Prostate gland (tissue), 2 donors: Measurements from ENCODE around the gene ADAMTS12.

ENCODE experiments used
- CTCF ChIP-seq, 4 experiments: fragments of 200-600 bp in 2 of 4; fragments of 450-650 bp in 2 of 4; sonication (generic) in 2 of 4; IDR thresholded peaks; 1 replicate in 3 of 4; 2 replicates in 1 of 4; pipeline ENCODE4 v1.5.1; 2016 to 2019; ENCODE audit warnings: antibody characterized with exemption in 4 of 4, mild to moderate bottlenecking in 2 of 4, moderate library complexity in 2 of 4
- POLR2A ChIP-seq: fragments of 450-650 bp; IDR thresholded peaks from one replicate; pipeline ENCODE4 v1.6.1; 2016; ENCODE audit warnings: antibody characterized with exemption, mild to moderate bottlenecking

DNA sequence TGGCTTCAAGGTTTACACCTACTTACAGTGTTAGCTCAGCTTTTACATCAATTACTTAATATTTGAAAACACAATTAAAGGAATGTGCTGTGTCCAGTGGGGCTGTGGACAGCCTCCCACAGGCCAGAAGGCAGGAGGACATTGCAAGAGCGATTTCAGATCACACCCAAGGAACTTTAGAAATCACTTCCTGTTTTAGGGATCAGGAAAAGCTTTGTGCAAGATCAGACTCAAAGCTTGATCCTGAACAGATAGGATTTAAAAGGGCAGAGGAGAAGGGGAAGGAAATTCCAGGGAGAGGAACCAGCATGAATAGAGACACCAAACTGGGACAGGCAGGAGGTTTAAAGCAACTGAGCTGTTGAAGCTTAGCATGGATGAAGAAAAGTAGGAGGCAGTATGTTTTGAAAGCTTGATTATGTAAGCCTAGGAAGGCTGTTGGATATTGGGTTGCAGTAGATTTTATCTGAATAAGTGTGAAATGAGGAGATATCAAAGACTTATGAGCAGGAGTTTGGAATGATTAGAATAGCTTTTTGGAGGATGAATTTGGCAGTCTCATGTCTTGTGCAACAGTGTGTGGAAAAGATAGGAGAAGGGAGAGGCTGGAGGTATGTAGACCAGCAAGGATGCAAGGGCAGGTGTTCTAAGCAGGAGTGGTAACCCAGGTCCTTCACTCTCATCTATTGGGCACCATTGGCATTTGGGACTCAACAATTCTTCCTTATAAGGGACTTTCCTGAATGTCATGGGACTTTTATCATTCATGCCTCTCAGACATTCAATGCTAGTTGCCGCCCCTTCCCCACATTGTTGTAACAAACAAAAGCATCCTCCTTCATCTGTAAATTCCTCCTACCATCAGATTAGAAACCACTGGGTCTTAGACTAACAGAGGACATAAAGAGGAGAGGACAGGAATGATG is 327.5 kb downstream of the ADAMTS12 start:
- TF ChIP-seq CTCF (IDR thresholded peaks at IDR 0.05) (no peak), POLR2A (no peak)
